HCT116 (cell line): Measurements from ENCODE around the gene UCN2.

Experiments
- CTCF ChIP-seq, 3 experiments: fragments of 200-600 bp in 1 of 3; sonication (generic) in 1 of 3; IDR thresholded peaks in 2 of 3; conservative IDR thresholded peaks in 1 of 3; 2 replicates each; pipeline ENCODE4 v1.5.1; 2012 to 2017; ENCODE audit warnings: low read depth in 2 of 3, low read length in 2 of 3, antibody characterized with exemption in 1 of 3, borderline replicate concordance in 1 of 3, control low read depth in 1 of 3, mild to moderate bottlenecking in 1 of 3, mixed read lengths in 1 of 3, mixed run types in 1 of 3, moderate library complexity in 1 of 3; ENCODE audit not compliant: insufficient read depth in 1 of 3
- EGR1 ChIP-seq: IDR thresholded peaks from 2 replicates; pipeline ENCODE4 v1.6.1; 2012; ENCODE audit warnings: low read depth
- EZH2 ChIP-seq: fragments of 200-600 bp; sonication (generic); IDR thresholded peaks from 2 replicates; pipeline ENCODE4 v1.6.1; 2017; ENCODE audit warnings: antibody characterized with exemption, mixed run types
- EZH2phosphoT487 ChIP-seq: fragments of 200-600 bp; IDR thresholded peaks from 2 replicates; pipeline ENCODE4 v1.6.1; 2018; ENCODE audit warnings: antibody characterized with exemption, borderline replicate concordance
- POLR2A ChIP-seq: IDR thresholded peaks from 2 replicates; pipeline ENCODE4 v1.7.0; 2011; ENCODE audit warnings: borderline replicate concordance; ENCODE audit not compliant: insufficient read depth, insufficient read length; ENCODE audit errors: extremely low read depth
- REST ChIP-seq: IDR thresholded peaks from 2 replicates; pipeline ENCODE4 v1.6.1; 2012; ENCODE audit warnings: low read depth
- TF ChIP-seq, protein P1 (sequence below): IDR thresholded peaks from 2 replicates; pipeline ENCODE4 v1.6.1; 2012

DNA sequence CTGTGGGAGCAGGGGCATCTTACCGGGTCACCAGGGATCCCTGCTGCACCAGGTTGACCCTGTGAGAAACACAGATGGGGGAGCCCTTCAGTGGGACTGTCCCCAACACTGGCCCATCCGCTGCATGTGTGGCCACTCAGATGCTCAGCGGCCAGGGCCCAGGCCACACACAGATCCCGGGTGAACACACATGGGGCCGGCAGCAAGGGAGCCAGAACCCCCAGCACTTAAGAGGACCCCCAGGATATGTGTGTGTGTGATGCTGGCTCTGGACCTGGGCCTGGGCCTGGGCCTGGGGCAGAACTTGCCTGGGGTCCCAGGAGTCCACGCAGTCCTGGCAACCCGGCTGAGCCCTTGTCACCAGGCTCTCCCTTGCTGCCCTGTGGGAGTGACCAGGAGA is 4.9 kb upstream of the UCN2 start:
- no peak for TF ChIP-seq CTCF (IDR thresholded peaks at IDR 0.05 in 2 of 3, conservative IDR thresholded peaks at IDR 0.05 in 1 of 3; ENCODE audit: borderline replicate concordance in 1 of 3, insufficient read depth in 1 of 3, low read depth in 2 of 3, low read length in 2 of 3)
- TF ChIP-seq POLR2A: no peak
- no peak for TF ChIP-seq EGR1
- TF ChIP-seq EZH2: no peak
- no peak for TF ChIP-seq EZH2phosphoT487
- TF ChIP-seq, protein P1, sequence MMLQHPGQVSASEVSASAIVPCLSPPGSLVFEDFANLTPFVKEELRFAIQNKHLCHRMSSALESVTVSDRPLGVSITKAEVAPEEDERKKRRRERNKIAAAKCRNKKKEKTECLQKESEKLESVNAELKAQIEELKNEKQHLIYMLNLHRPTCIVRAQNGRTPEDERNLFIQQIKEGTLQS: no peak
- TF ChIP-seq REST: no peak
